T-helper 17 cell (primary cell): ENCODE data around the gene PLEKHA6. TPM values are rescaled to one million over a fixed set of nuclear protein-coding genes. Genes with fewer than 3 reads are reported as not detected.
A peak's percentile ranks its signal among the peaks of the same experiment; 100 is the strongest.

ENCODE experiments used
- ATAC-seq: fragments of 150-1000 bp; cut with Tn5 transposase; 2 replicates; pipeline ENCODE4 v1.10.0; 2021; ENCODE audit warnings: mild to moderate bottlenecking, moderate library complexity
- DNase-seq, 3 donors: peaks; one replicate each; pipeline versions ENCODE4 v3.0.0 to v3.0.0-alpha.2; 2020 to 2021
- H3K9me3 ChIP-seq: one replicate; pipeline ENCODE4 v1.7.0; 2013; ENCODE audit warnings: low read length, mild to moderate bottlenecking; ENCODE audit not compliant: control insufficient read depth, poor library complexity, severe bottlenecking
- H3K27ac Mint-ChIP-seq: one replicate; pipeline ENCODE4 v1.8.0; 2022; ENCODE audit warnings: mild to moderate bottlenecking, moderate library complexity, mixed read lengths
- H3K27me3 Mint-ChIP-seq: one replicate; pipeline ENCODE4 v1.8.0; 2022; ENCODE audit warnings: mixed read lengths
- H3K36me3 Mint-ChIP-seq: one replicate; pipeline ENCODE4 v1.8.0; 2022; ENCODE audit warnings: low read depth, mixed read lengths
- H3K4me1 Mint-ChIP-seq: one replicate; pipeline ENCODE4 v1.8.0; 2022; ENCODE audit warnings: mild to moderate bottlenecking, mixed read lengths
- H3K4me3 Mint-ChIP-seq: one replicate; pipeline ENCODE4 v1.8.0; 2022; ENCODE audit warnings: mild to moderate bottlenecking, moderate library complexity, mixed read lengths
- total RNA-seq, 4 donors: library from RNA in 2 of 4; stranded (reverse) in 2 of 4; gene quantifications; one replicate each; pipeline ENCODE4 v1.2.3 and lab custom pipeline; 2022 to 2026

The PLEKHA6 gene
- total RNA-seq, 2 donors from 2014 or later = 0.47 to 0.50 TPM

DNA sequence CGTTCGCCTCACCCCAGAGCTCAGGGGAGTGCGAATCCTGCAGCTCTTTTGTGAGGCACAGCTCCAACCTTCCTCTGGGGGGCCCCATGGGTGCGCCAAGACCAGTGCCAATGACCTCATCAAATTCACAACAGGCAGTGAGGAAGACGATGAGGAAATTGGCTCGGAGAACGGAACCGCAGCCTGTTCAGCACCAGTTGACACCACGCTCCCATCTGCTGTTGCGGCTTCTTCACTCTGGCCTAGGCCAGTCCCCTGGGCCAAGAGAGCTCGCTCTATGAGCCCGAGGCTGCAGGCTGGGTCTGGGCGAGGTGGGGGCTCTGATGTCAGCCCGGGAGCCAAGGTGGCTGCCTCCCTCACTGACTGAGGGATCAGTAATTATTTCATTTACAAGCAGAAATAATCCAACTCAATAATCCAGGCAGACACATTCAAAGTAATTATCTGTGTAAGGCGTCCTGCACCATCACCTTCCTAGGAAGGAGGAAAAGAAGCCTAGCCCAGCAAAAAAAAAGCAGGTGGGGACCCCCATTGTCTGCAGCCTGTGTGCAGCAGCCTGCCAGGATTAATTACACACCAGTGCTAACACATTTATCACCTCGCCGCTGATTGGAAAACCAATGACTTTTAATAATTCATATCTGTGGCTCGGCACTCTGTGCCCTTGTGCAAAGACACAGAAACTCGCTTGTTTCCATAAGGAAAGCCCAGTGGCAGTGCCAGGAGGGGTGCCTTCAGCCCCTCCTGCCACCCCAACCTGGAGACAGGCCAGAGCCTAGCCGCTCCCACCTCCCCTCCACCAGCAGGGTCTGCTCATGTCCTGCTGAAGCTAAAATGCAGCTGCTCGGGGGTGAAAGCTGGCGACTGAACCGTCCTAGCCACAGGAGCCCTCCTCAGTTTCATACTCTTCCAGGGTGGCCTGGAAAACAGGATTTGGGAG, 1.9 kb downstream of the PLEKHA6 start:
- DNase-seq = no peak
- H3K27ac Mint-ChIP-seq = no peak overlapping the region

GRCh38 chr1:204356997-204357396, 2.7 kb downstream of the PLEKHA6 start:
- no peaks in the 10 kb centered on the region for H3K9me3 ChIP-seq
- Mint-ChIP-seq H3K4me1 (no peaks in the 10 kb centered on the region), H3K27ac (no peak overlapping the region), H3K4me3 (no peak overlapping the region), H3K36me3 (no peaks in the 10 kb centered on the region), H3K27me3 (peaks cover 26% of the 10 kb centered on the region)
- ATAC-seq (no peak), DNase-seq (no peak)

More for the DNA sequence above, 1.9 kb downstream of the PLEKHA6 start:
- peaks cover 26% of the 10 kb centered on the region for H3K27me3 Mint-ChIP-seq
- ATAC-seq = peak; percentile 27
- H3K4me1 Mint-ChIP-seq = no peaks in the 10 kb centered on the region
- H3K9me3 ChIP-seq = no peaks in the 10 kb centered on the region
- H3K36me3 Mint-ChIP-seq = no peaks in the 10 kb centered on the region
- H3K4me3 Mint-ChIP-seq = no peak overlapping the region

DNA sequence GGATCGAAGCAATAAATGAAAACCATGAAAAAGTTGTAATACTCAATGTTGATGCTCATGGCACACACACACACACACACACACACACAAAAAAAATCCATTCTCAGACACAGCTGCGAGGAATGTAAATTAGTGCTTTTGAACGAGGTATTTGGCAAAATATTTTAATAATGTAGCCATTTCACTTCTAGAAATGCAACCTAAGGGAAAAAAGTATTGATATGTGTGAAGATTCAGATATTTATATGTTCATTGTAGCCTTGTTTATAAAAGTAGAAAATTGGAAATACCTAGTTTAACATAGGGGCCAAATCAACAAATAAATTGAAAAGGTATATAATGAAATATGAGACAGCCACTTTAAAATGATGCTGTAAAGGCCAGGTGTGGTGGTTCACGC, 3.8 kb downstream of the PLEKHA6 start:
- no peak for ATAC-seq

GRCh38 chr1:204354579-204354978, 5.2 kb downstream of the PLEKHA6 start:
- H3K27ac Mint-ChIP-seq = no peak overlapping the region

More for the DNA sequence above, 3.8 kb downstream of the PLEKHA6 start:
- Mint-ChIP-seq H3K36me3 (no peaks in the 10 kb centered on the region), H3K4me1 (no peaks in the 10 kb centered on the region), H3K27ac (no peak overlapping the region), H3K4me3 (no peak overlapping the region), H3K27me3 (peaks cover 26% of the 10 kb centered on the region)
- no peak for DNase-seq
- H3K9me3 ChIP-seq = no peaks in the 10 kb centered on the region

GRCh38 chr1:204353213-204353910, 6.4 kb downstream of the PLEKHA6 start:
- DNase-seq = no peak
- Mint-ChIP-seq H3K27ac (no peak overlapping the region), H3K4me1 (no peaks in the 10 kb centered on the region)

More at GRCh38 chr1:204354579-204354978, 5.2 kb downstream of the PLEKHA6 start:
- H3K4me1 Mint-ChIP-seq = no peaks in the 10 kb centered on the region
- ATAC-seq = no peak
- H3K4me3 Mint-ChIP-seq = no peak overlapping the region
- DNase-seq = no peak
- H3K36me3 Mint-ChIP-seq = no peaks in the 10 kb centered on the region
- H3K9me3 ChIP-seq = no peaks in the 10 kb centered on the region
- peaks cover 26% of the 10 kb centered on the region for H3K27me3 Mint-ChIP-seq

GRCh38 chr1:204350857-204351573, 8.7 kb downstream of the PLEKHA6 start:
- no peaks in the 10 kb centered on the region for H3K36me3 Mint-ChIP-seq
- H3K9me3 ChIP-seq = no peaks in the 10 kb centered on the region
- no peak overlapping the region for H3K4me3 Mint-ChIP-seq
- peaks cover 26% of the 10 kb centered on the region for H3K27me3 Mint-ChIP-seq
- ATAC-seq = no peak
- no peaks in the 10 kb centered on the region for H3K4me1 Mint-ChIP-seq
- H3K27ac Mint-ChIP-seq = no peak overlapping the region
- DNase-seq = no peak

More at GRCh38 chr1:204353213-204353910, 6.4 kb downstream of the PLEKHA6 start:
- no peaks in the 10 kb centered on the region for H3K36me3 Mint-ChIP-seq
- ATAC-seq = no peak
- no peak overlapping the region for H3K4me3 Mint-ChIP-seq
- H3K27me3 Mint-ChIP-seq = peaks cover 17% of the 10 kb centered on the region
- H3K9me3 ChIP-seq = no peaks in the 10 kb centered on the region

GRCh38 chr1:204350312-204350711, 9.4 kb downstream of the PLEKHA6 start:
- no peak overlapping the region for H3K27ac Mint-ChIP-seq
- H3K4me3 Mint-ChIP-seq = no peak overlapping the region
- ATAC-seq = no peak
- H3K9me3 ChIP-seq = no peaks in the 10 kb centered on the region
- peaks cover 32% of the 10 kb centered on the region for H3K27me3 Mint-ChIP-seq
- peaks cover 2% of the 10 kb centered on the region for H3K4me1 Mint-ChIP-seq
- DNase-seq = no peak
- H3K36me3 Mint-ChIP-seq = peaks cover 2% of the 10 kb centered on the region

DNA sequence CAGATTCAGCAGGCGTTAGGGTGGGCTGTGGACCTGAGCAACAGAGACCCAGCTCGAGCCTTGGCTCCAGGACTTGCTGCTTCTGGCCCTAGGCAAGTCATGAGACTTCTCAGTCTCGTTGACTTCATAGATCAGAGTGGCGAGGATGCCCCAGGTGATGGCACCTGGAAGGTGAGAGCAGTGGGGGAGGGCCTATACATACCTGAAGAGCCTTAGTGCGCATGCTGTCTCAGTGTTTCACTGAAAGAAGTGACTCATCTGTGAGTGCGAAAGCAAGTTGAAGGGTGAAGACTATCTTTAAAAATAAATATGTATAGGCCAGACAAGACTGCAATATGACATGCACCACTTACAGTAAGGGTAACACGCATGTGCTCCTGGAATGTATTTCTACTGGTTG, 10.1 kb downstream of the PLEKHA6 start:
- H3K36me3 Mint-ChIP-seq = peaks cover 2% of the 10 kb centered on the region
- peaks cover 34% of the 10 kb centered on the region for H3K27me3 Mint-ChIP-seq
- ATAC-seq = no peak
- H3K4me3 Mint-ChIP-seq = no peak overlapping the region
- DNase-seq = no peak
- no peaks in the 10 kb centered on the region for H3K9me3 ChIP-seq
- no peak overlapping the region for H3K27ac Mint-ChIP-seq
- peaks cover 2% of the 10 kb centered on the region for H3K4me1 Mint-ChIP-seq

DNA sequence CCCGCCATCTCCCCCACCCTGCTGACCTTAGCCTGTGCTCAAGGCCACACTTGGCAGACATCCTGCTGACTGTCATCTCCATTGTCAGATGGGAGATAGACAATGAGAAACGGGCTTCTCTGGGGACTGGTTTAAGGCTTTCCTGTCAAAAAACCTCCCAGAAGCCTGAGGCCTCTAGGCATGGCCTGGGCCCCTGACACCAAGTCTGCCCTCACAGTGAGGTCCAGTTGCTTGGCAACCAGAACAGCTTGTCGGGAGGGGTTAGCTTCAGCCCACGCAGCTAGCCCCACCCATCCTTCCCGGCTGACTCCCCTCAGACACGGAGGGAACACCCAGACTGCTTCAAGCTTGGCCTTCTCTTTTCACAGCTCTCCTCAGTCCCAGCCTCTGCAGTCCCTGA, 11.0 kb downstream of the PLEKHA6 start:
- Mint-ChIP-seq H3K4me1 (peaks cover 2% of the 10 kb centered on the region), H3K27me3 (peaks cover 30% of the 10 kb centered on the region), H3K4me3 (no peak overlapping the region)

DNA sequence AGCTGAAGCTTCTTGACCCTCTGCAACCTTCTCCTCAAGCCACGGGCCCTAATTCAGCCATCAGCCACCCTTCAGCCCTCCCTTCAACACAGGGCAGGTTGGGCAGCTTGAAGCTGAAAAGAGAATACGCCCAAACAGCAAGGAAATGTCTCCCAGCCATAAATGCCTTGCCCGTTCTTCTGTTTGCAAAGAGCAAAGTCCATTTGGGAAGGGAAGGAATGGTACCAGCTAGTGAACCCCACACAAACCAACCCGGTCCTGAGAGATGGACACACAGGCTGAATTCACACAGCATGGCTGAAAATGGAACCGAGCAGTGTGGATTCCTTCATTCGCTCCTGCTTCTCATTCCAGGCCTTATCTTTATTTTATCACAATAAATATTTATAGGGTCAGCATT, 11.5 kb downstream of the PLEKHA6 start:
- H3K9me3 ChIP-seq = no peaks in the 10 kb centered on the region
- DNase-seq (no peak), ATAC-seq (no peak)
- peaks cover 2% of the 10 kb centered on the region for H3K36me3 Mint-ChIP-seq
- H3K27me3 Mint-ChIP-seq = peaks cover 34% of the 10 kb centered on the region
- H3K4me3 Mint-ChIP-seq = no peak overlapping the region
- peaks cover 2% of the 10 kb centered on the region for H3K4me1 Mint-ChIP-seq
- no peak overlapping the region for H3K27ac Mint-ChIP-seq

More for the DNA sequence above, 11.0 kb downstream of the PLEKHA6 start:
- DNase-seq (no peak), ATAC-seq (no peak)
- Mint-ChIP-seq H3K36me3 (peaks cover 2% of the 10 kb centered on the region), H3K27ac (no peak overlapping the region)
- no peaks in the 10 kb centered on the region for H3K9me3 ChIP-seq

DNA sequence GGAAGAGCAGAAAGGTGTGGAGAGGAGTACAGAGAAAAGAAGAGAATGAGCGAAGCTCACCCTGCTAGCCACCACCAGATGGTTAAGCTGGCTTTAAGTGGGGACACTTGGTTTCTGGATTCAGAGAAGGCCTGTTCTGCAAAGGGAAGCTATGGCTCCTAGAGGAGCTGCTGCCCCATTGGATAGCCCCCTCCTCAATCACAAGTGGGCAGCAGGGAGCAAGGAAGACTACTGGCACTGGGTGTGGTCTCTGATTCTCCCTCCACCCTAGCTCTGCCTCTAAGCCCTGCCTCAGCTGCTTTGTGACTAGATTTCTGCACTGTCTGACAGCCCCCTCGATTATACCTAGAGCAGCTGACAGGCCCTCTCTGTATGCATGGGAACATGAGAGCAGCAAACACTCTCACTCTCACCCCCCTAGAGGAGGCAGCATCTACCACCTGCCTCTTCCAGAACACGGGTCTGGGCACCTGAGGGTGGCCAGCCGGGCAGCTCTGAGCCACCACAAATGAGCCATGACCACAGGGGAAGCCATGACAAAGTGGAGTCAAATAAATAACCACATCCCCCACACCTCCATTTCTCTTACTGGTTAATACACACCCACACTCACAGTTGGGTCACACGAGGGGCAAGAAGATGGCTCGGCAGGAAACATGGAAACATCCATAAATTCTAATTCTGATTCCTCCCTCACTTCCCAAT, 13.6 kb downstream of the PLEKHA6 start:
- H3K27me3 Mint-ChIP-seq = peaks cover 52% of the 10 kb centered on the region
- no peaks in the 10 kb centered on the region for H3K9me3 ChIP-seq
- ATAC-seq (no peak), DNase-seq (no peak)
- H3K4me1 Mint-ChIP-seq = peaks cover 2% of the 10 kb centered on the region
- H3K36me3 Mint-ChIP-seq = peaks cover 2% of the 10 kb centered on the region
- H3K27ac Mint-ChIP-seq = no peak overlapping the region
- no peak overlapping the region for H3K4me3 Mint-ChIP-seq

DNA sequence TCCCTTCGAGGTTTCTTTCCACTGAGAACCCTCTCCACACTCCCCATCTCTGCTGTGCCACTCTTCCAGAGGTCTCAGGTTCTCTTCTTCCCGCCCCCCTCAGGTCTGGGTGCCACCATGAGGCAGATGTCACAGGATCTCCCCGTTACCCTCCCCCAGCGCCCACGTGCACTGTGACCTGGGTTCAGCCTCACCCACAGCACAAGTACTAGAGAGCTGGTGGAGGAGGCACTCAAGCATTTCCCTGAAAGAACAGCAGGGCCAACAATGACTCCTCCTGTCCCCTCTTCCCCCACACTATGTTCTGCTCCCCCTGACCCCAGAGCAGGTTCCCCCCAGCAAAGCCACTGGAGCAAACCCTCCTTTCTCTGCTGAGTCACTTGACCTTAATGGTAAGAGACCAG, 14.3 kb downstream of the PLEKHA6 start:
- H3K4me1 Mint-ChIP-seq = peaks cover 5% of the 10 kb centered on the region
- H3K4me3 Mint-ChIP-seq = no peak overlapping the region
- DNase-seq (no peak), ATAC-seq (no peak)
- H3K27me3 Mint-ChIP-seq = peaks cover 59% of the 10 kb centered on the region
- H3K36me3 Mint-ChIP-seq = peaks cover 2% of the 10 kb centered on the region
- no peaks in the 10 kb centered on the region for H3K9me3 ChIP-seq
- no peak overlapping the region for H3K27ac Mint-ChIP-seq
